T-helper 17 cell (primary cell): ENCODE results near the gene FZR1. TPM values are rescaled to one million over a fixed set of nuclear protein-coding genes. Genes with fewer than 3 reads are reported as not detected.
"Not testable (repeated sequence)": the region's sequence is repeated elsewhere in the genome, so short reads cannot be mapped to it uniquely, and the experiment has no call there.

Experiments used
- ATAC-seq: fragments of 150-1000 bp; cut with Tn5 transposase; 2 replicates; pipeline ENCODE4 v1.10.0; 2021; ENCODE audit warnings: mild to moderate bottlenecking, moderate library complexity
- DNase-seq, 3 donors: peaks; one replicate each; pipeline versions ENCODE4 v3.0.0 to v3.0.0-alpha.2; 2020 to 2021
- H3K9me3 ChIP-seq: one replicate; pipeline ENCODE4 v1.7.0; 2013; ENCODE audit warnings: low read length, mild to moderate bottlenecking; ENCODE audit not compliant: control insufficient read depth, poor library complexity, severe bottlenecking
- H3K27ac Mint-ChIP-seq: one replicate; pipeline ENCODE4 v1.8.0; 2022; ENCODE audit warnings: mild to moderate bottlenecking, moderate library complexity, mixed read lengths
- H3K27me3 Mint-ChIP-seq: one replicate; pipeline ENCODE4 v1.8.0; 2022; ENCODE audit warnings: mixed read lengths
- H3K36me3 Mint-ChIP-seq: one replicate; pipeline ENCODE4 v1.8.0; 2022; ENCODE audit warnings: low read depth, mixed read lengths
- H3K4me1 Mint-ChIP-seq: one replicate; pipeline ENCODE4 v1.8.0; 2022; ENCODE audit warnings: mild to moderate bottlenecking, mixed read lengths
- H3K4me3 Mint-ChIP-seq: one replicate; pipeline ENCODE4 v1.8.0; 2022; ENCODE audit warnings: mild to moderate bottlenecking, moderate library complexity, mixed read lengths
- total RNA-seq, 4 donors: library from RNA in 2 of 4; stranded (reverse) in 2 of 4; gene quantifications; one replicate each; pipeline ENCODE4 v1.2.3 and lab custom pipeline; 2022 to 2026

FZR1 gene
- total RNA-seq, 2 donors from 2014 or later: 95.0 to 96.6 TPM

DNA sequence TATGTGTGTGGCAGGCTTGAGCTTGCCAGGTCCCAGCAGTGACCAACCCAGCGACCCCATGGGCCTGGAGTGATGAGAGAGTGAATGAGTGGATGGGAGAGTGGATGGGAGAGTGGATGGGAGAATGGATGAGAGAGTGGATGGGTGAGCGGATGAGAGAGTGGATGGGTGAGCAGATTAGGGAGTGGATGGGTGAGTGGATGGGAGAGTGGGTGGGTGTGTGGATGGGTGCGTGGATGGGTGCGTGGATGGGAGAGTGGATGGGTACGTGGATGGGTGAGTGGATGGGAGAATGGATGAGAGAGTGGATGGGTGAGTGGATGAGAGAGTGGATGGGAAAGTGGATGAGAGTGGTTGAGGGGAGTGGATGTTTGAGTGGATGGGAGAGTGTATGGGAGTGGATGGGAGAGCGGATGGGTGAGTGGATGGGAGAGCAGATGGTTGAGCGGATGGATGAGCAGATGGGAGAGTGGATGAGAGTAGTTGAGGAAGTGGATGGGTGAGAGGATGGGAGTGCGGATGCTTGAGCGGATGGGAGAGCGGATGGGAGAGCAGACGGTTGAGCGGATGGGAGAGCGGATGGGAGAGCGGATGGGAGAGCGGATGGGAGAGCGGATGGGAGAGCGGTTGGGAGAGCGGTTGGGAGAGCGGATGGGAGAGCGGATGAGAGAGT, 22.6 kb downstream of the FZR1 start:
- H3K9me3 ChIP-seq: no peaks in the 10 kb centered on the region
- Mint-ChIP-seq H3K27me3 (no peaks in the 10 kb centered on the region), H3K36me3 (peaks cover 4% of the 10 kb centered on the region), H3K4me1 (peaks cover 4% of the 10 kb centered on the region), H3K4me3 (no peak overlapping the region), H3K27ac (no peak overlapping the region)
- no peak for ATAC-seq
- no peak for DNase-seq

- H3K36me3 Mint-ChIP-seq, H3K27ac Mint-ChIP-seq, H3K9me3 ChIP-seq, ATAC-seq, H3K4me1 Mint-ChIP-seq, DNase-seq, H3K4me3 Mint-ChIP-seq, H3K27me3 Mint-ChIP-seq: not testable (repeated sequence)
These were observed 23.2 kb downstream of the FZR1 start for GRCh38 chr19:3529299-3529698.

- Mint-ChIP-seq H3K4me1 (peaks cover 4% of the 10 kb centered on the region), H3K27ac (no peak overlapping the region), H3K27me3 (no peaks in the 10 kb centered on the region), H3K4me3 (no peak overlapping the region), H3K36me3 (no peaks in the 10 kb centered on the region)
- ATAC-seq (no peak), DNase-seq (no peak)
- H3K9me3 ChIP-seq: no peaks in the 10 kb centered on the region
These were observed 24.3 kb downstream of the FZR1 start for GRCh38 chr19:3530389-3530788.

DNA sequence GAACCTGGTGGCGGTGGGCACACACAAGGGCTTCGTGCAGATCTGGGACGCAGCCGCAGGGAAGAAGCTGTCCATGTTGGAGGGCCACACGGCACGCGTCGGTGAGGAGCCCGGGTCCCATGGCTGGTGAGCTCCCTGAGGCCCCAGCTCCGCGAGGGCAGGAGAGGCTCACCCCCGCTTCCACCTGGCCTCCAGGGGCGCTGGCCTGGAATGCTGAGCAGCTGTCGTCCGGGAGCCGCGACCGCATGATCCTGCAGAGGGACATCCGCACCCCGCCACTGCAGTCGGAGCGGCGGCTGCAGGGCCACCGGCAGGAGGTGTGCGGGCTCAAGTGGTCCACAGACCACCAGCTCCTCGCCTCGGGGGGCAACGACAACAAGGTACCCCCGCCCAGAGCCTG, 25.6 kb downstream of the FZR1 start:
- Mint-ChIP-seq H3K4me1 (peaks cover 4% of the 10 kb centered on the region), H3K36me3 (no peaks in the 10 kb centered on the region), H3K27ac (no peak overlapping the region), H3K27me3 (no peaks in the 10 kb centered on the region), H3K4me3 (no peak overlapping the region)
- DNase-seq (no peak), ATAC-seq (no peak)
- no peaks in the 10 kb centered on the region for H3K9me3 ChIP-seq

GRCh38 chr19:3532154-3532786, 26.2 kb downstream of the FZR1 start:
- Mint-ChIP-seq H3K4me3 (no peak overlapping the region), H3K27me3 (no peaks in the 10 kb centered on the region), H3K36me3 (no peaks in the 10 kb centered on the region), H3K27ac (no peak overlapping the region), H3K4me1 (peaks cover 4% of the 10 kb centered on the region)
- DNase-seq (no peak), ATAC-seq (no peak)
- H3K9me3 ChIP-seq: no peaks in the 10 kb centered on the region

GRCh38 chr19:3533033-3533432, 26.9 kb downstream of the FZR1 start:
- no peaks in the 10 kb centered on the region for H3K9me3 ChIP-seq
- ATAC-seq (no peak), DNase-seq (no peak)
- Mint-ChIP-seq H3K36me3 (no peaks in the 10 kb centered on the region), H3K4me1 (peaks cover 4% of the 10 kb centered on the region), H3K4me3 (no peak overlapping the region), H3K27ac (no peak overlapping the region), H3K27me3 (no peaks in the 10 kb centered on the region)

DNA sequence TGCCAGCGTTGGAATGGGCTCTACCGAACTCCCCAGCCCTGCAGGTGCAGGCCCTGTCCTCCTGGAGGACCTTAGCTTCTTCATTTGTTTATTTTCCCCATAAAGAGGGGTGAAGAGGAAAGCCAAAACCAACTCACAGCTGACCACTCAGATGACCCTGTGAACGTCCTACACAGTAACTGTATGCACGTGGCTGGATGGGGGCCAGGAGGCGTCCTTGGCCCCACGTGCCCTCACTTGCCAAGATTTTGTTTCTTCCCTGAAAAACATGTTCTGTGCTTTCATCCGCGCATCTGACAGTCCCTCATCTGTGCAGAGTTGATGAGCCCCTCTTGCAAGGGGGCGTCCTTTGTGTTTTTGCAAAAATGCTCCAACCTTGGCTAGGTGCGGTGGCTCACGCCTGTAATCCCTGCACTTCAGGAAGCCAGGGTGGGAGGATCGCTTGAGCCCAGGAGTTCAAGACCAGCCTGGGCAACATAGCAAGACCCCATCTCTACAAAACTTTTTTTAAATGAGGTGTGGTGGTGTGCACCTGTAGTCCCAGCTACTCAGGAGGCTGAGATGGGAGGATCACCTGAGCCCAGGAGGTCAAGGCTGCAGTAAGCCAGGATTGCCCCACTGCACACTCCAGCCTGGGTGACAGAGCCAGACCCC, 27.6 kb downstream of the FZR1 start:
- no peak for DNase-seq
- no peak overlapping the region for H3K27ac Mint-ChIP-seq

GRCh38 chr19:3534375-3535234, 28.5 kb downstream of the FZR1 start:
- DNase-seq (no peak), ATAC-seq (no peak)
- no peaks in the 10 kb centered on the region for H3K27me3 Mint-ChIP-seq
- no peaks in the 10 kb centered on the region for H3K36me3 Mint-ChIP-seq
- peak overlapping the region; percentile 74 for H3K27ac Mint-ChIP-seq
- peaks cover 7% of the 10 kb centered on the region for H3K4me1 Mint-ChIP-seq
- H3K9me3 ChIP-seq: no peaks in the 10 kb centered on the region
- H3K4me3 Mint-ChIP-seq: peak overlapping the region; percentile 49

More for the DNA sequence above, 27.6 kb downstream of the FZR1 start:
- Mint-ChIP-seq H3K4me1 (peaks cover 7% of the 10 kb centered on the region), H3K36me3 (no peaks in the 10 kb centered on the region), H3K4me3 (no peak overlapping the region), H3K27me3 (no peaks in the 10 kb centered on the region)
- no peaks in the 10 kb centered on the region for H3K9me3 ChIP-seq
- no peak for ATAC-seq

DNA sequence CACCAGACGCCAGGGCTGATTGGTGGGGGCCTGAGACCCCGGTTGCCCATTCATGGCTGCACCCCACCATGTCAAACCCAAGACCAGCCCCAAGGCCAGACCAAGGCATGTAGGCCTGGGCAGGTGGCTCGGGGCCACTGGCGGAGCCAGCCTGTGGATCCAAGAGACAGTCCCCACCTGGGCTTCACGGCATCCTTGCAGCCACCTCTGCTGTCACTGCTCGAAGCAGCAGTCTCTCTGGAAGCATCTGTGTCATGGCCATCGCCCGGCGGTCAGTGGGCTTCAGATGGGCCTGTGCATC, 29.1 kb downstream of the FZR1 start:
- Mint-ChIP-seq H3K36me3 (no peaks in the 10 kb centered on the region), H3K27ac (no peak overlapping the region), H3K27me3 (no peaks in the 10 kb centered on the region), H3K4me3 (peak overlapping the region; percentile 49), H3K4me1 (peaks cover 7% of the 10 kb centered on the region)
- DNase-seq (no peak), ATAC-seq (no peak)
- no peaks in the 10 kb centered on the region for H3K9me3 ChIP-seq

DNA sequence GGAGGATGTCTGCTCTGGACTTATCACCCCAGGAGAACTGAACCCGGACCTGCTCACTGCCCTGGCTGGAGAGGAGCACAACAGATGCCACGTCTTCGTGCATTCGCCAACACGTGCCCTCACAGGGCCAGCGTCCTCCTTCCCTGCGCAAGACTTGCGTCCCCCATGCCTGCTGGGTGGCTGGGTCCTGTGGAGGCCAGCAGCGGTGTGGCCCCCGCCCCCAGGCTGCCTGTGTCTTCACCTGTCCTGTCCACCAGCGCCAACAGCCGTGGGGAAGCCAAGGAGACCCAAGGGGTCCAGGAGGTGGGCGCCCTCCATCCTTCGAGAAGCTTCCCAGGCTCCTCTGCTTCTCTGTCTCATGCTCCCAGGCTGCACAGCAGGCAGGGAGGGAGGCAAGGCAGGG, 29.5 kb downstream of the FZR1 start:
- no peak for DNase-seq
- Mint-ChIP-seq H3K4me3 (no peak overlapping the region), H3K27ac (no peak overlapping the region), H3K27me3 (no peaks in the 10 kb centered on the region), H3K36me3 (no peaks in the 10 kb centered on the region), H3K4me1 (peaks cover 7% of the 10 kb centered on the region)
- H3K9me3 ChIP-seq: no peaks in the 10 kb centered on the region
- ATAC-seq: no peak

GRCh38 chr19:3535981-3536380, 29.9 kb downstream of the FZR1 start:
- Mint-ChIP-seq H3K27ac (peak overlapping the region; percentile 21), H3K4me1 (peaks cover 7% of the 10 kb centered on the region), H3K36me3 (no peaks in the 10 kb centered on the region), H3K27me3 (no peaks in the 10 kb centered on the region), H3K4me3 (no peak overlapping the region)
- DNase-seq: no peak
- H3K9me3 ChIP-seq: no peaks in the 10 kb centered on the region
- ATAC-seq: no peak

DNA sequence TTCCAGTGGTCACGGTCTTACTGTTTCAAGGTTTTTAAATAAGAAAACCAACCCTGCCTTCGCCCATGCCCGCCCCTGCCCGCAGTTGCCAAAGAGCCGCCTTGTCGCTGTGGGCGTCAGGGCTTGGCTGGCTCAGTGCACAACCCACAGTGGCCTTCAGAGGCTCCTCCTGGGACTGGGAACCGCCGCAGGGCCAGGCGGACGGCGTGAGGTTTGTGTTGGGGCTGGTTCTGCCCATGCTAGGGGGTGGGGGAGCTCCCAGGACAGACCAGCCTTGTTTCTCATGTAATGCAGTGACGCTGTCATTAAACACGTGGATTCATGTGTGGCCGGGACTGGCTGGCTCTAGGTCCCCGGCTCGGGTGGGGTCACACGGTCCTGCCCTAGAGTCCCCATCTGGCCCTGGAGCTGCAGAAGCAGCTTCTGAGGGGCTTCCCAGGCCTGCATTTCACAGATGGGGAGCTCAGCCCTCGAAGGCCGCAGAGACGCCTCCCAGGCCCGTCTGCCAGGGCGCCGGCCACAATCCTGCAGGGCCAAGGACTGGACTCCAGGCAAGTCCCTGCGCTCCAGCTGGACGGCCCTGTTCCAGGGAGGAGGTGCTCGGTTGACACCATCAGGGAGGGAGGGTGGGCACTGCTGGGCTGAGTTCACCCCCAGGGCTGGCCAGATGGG, 30.5 kb downstream of the FZR1 start:
- no peaks in the 10 kb centered on the region for H3K9me3 ChIP-seq
- no peaks in the 10 kb centered on the region for H3K36me3 Mint-ChIP-seq
- H3K4me3 Mint-ChIP-seq: no peak overlapping the region
- ATAC-seq (no peak), DNase-seq (no peak)
- peaks cover 7% of the 10 kb centered on the region for H3K4me1 Mint-ChIP-seq
- no peaks in the 10 kb centered on the region for H3K27me3 Mint-ChIP-seq
- peak overlapping the region; percentile 21 for H3K27ac Mint-ChIP-seq

DNA sequence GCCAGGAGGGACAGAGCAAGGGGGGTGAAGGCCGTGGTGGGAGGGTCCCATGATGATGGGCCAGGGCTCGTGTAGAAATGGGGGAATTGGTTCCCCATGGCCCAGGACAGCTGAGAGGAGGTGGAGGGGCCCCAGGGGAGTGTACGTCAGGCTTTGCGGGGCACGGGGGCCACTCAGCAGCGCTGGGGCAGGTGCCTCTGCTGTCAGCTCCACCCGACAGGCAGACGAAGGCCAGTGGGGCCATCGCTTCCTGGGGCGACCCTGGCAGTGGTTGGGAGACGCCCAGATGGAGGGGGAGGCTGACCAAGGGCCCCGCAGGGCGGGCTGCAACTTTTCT, 31.0 kb downstream of the FZR1 start:
- H3K36me3 Mint-ChIP-seq: no peaks in the 10 kb centered on the region
- peaks cover 7% of the 10 kb centered on the region for H3K4me1 Mint-ChIP-seq

More for the DNA sequence above, 31.0 kb downstream of the FZR1 start:
- no peak for DNase-seq
- ATAC-seq: no peak
- peak overlapping the region; percentile 34 for H3K4me3 Mint-ChIP-seq
- H3K27me3 Mint-ChIP-seq: no peaks in the 10 kb centered on the region
- no peaks in the 10 kb centered on the region for H3K9me3 ChIP-seq
- no peak overlapping the region for H3K27ac Mint-ChIP-seq
